DND-41 (cell line): ENCODE measurements around the gene AGAP2.
A peak's percentile ranks its signal among the peaks of the same experiment; 100 is the strongest.

Experiments
- ATAC-seq: fragments of 200-7000 bp; cut with Tn5 transposase; 3 replicates; pipeline ENCODE4 v1.9.1; 2021; ENCODE audit warnings: low read depth; ENCODE audit not compliant: insufficient read depth
- DNase-seq: peaks from one replicate; pipeline ENCODE4 v3.0.0-alpha.2; 2020
- H2AFZ ChIP-seq: 2 replicates; pipeline ENCODE4 v1.6.0; 2012; ENCODE audit warnings: low read depth, low read length
- H3K27ac ChIP-seq: 2 replicates; pipeline ENCODE4 v1.5.1; 2012; ENCODE audit warnings: low read length, inconsistent platforms
- H3K27me3 ChIP-seq: fragments of 200-600 bp; sonication (generic); 2 replicates; pipeline ENCODE4 v1.6.0; 2012; ENCODE audit warnings: low read length, mild to moderate bottlenecking, inconsistent platforms; ENCODE audit not compliant: insufficient read depth, poor library complexity
- H3K36me3 ChIP-seq: 2 replicates; pipeline ENCODE4 v1.5.1; 2012; ENCODE audit warnings: low read length, inconsistent platforms; ENCODE audit not compliant: insufficient read depth
- H3K4me1 ChIP-seq: 2 replicates; pipeline ENCODE4 v1.5.1; 2012; ENCODE audit warnings: mild to moderate bottlenecking, low read length; ENCODE audit not compliant: insufficient read depth
- H3K4me2 ChIP-seq: 2 replicates; pipeline ENCODE4 v1.6.0; 2012; ENCODE audit warnings: mild to moderate bottlenecking, moderate library complexity, low read length, inconsistent platforms; ENCODE audit not compliant: insufficient read depth
- H3K4me3 ChIP-seq, 2 experiments: fragments of 200-600 bp in 1 of 2; shearing (Covaris generic) in 1 of 2; 2 replicates each; pipeline ENCODE4 v1.5.1; 2012 to 2016; ENCODE audit warnings: inconsistent platforms in 2 of 2, low read length in 2 of 2, mild to moderate bottlenecking in 2 of 2, low read depth in 1 of 2, moderate library complexity in 1 of 2
- H3K79me2 ChIP-seq: 2 replicates; pipeline ENCODE4 v1.6.0; 2012; ENCODE audit warnings: low read length, inconsistent platforms; ENCODE audit not compliant: insufficient read depth
- H3K9ac ChIP-seq: 2 replicates; pipeline ENCODE4 v1.6.0; 2012; ENCODE audit warnings: low read depth, mild to moderate bottlenecking, inconsistent platforms, low read length, moderate library complexity
- H3K9me3 ChIP-seq: 2 replicates; pipeline ENCODE4 v1.5.1; 2012; ENCODE audit warnings: low read length, moderate library complexity, mild to moderate bottlenecking, inconsistent platforms; ENCODE audit not compliant: insufficient read depth, severe bottlenecking
- H4K20me1 ChIP-seq: 2 replicates; pipeline ENCODE4 v1.6.0; 2012; ENCODE audit warnings: low read length; ENCODE audit not compliant: insufficient read depth
- EZH2 ChIP-seq: IDR thresholded peaks from 3 replicates; pipeline ENCODE4 v1.6.1; 2012; ENCODE audit warnings: borderline replicate concordance, low read depth, mild to moderate bottlenecking, moderate library complexity, low read length, inconsistent platforms; ENCODE audit not compliant: severe bottlenecking
- TF ChIP-seq, protein P1 (sequence below): IDR thresholded peaks from 2 replicates; pipeline ENCODE4 v1.5.1; 2012; ENCODE audit warnings: borderline replicate concordance, low read length, moderate library complexity, mild to moderate bottlenecking; ENCODE audit not compliant: poor library complexity, severe bottlenecking; ENCODE audit errors: extremely low read depth

AGAP2 gene

DNA sequence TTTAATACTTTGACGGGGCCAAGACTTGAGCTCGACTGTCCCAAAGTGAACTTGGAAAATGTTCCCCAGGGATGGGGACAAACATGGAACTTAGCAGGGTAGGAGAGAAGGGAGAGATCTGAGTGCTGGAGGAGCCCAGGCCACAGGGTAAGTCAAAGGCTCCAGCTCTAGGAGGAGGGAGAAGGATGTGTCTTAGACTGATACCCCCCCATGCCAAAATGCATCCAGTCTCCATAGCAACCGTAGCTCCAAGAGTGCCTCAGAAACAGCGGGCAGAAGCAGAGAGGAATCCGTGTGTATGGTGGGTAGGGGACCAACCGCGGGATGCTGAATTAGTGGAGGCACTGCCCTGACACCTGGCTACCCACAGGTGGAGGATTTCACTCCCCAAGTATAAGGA lies 845 bp upstream of the AGAP2 start:
- Histone ChIP-seq H4K20me1 (peaks cover 21% of the 10 kb centered on the region), H3K36me3 (peaks cover 14% of the 10 kb centered on the region), H2AFZ (no peak overlapping the region), H3K27ac (no peak overlapping the region), H3K9ac (no peak overlapping the region), H3K4me1 (peaks cover 46% of the 10 kb centered on the region), H3K79me2 (peaks cover 32% of the 10 kb centered on the region), H3K4me3 (no peak overlapping the region), H3K9me3 (no peaks in the 10 kb centered on the region), H3K27me3 (no peaks in the 10 kb centered on the region), H3K4me2 (peak overlapping the region; percentile 38; the same call in 1 of the 2 replicates)
- no peak for TF ChIP-seq EZH2
- TF ChIP-seq, protein P1, sequence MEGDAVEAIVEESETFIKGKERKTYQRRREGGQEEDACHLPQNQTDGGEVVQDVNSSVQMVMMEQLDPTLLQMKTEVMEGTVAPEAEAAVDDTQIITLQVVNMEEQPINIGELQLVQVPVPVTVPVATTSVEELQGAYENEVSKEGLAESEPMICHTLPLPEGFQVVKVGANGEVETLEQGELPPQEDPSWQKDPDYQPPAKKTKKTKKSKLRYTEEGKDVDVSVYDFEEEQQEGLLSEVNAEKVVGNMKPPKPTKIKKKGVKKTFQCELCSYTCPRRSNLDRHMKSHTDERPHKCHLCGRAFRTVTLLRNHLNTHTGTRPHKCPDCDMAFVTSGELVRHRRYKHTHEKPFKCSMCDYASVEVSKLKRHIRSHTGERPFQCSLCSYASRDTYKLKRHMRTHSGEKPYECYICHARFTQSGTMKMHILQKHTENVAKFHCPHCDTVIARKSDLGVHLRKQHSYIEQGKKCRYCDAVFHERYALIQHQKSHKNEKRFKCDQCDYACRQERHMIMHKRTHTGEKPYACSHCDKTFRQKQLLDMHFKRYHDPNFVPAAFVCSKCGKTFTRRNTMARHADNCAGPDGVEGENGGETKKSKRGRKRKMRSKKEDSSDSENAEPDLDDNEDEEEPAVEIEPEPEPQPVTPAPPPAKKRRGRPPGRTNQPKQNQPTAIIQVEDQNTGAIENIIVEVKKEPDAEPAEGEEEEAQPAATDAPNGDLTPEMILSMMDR: no peak
- ATAC-seq (no peak), DNase-seq (no peak)

DNA sequence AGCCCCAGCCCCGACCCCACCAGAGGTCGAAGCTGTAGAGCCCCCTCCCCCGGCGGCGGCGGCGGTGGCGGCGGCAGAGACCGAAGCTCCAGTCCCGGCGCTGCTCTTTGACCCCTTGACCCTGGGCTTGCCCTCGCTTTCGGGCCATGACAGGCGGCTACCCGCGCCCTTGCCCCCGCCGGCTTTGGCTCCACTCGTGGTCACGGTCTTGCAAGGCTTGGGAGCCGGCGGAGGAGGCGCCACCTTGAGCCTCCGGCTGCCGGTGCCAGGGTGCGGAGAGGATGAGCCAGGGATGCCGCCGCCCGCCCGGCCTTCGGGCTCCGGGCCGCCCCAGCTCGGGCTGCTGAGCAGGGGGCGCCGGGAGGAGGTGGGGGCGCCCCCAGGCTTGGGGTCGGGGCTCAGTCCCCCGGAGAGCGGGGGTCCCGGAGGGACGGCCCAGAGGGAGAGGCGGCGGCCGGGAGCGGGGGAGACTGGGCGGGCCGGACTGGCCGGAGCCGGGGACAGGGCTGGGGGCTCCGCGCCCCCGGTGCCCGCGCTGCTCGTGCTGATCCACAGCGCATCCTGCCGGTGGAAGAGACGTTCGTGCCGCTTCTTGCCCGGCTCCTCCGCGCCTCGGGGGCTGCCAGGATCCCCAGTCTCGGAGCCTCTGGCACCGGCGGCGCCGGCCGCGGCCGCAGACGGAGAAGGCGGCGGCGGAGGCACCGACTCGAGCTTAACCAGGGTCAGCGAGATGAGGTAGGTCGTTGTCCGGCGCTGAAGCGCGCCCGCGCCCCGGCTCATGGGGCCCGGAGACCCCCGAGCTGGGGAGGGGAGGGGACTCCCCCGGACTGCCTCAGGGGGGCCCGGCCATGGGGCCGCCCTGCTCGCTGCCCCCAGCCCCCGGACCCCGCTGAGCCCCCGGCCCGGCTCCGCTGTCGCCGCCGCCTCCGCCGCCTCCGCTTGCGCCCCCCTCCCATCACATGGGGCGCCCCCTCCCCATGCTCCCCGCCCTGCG lies 778 bp downstream of the AGAP2 start:
- H3K4me3 ChIP-seq: no peak overlapping the region
- no peak for ATAC-seq
- peaks cover 21% of the 10 kb centered on the region for H4K20me1 ChIP-seq
- H3K9ac ChIP-seq: no peak overlapping the region
- H2AFZ ChIP-seq: no peak overlapping the region
- TF ChIP-seq, protein P1: no peak
- TF ChIP-seq EZH2: no peak
- H3K27ac ChIP-seq: no peak overlapping the region
- peaks cover 39% of the 10 kb centered on the region for H3K4me1 ChIP-seq
- H3K4me2 ChIP-seq: no peak overlapping the region
- no peaks in the 10 kb centered on the region for H3K9me3 ChIP-seq
- H3K27me3 ChIP-seq: no peaks in the 10 kb centered on the region
- H3K36me3 ChIP-seq: peaks cover 30% of the 10 kb centered on the region
- peaks cover 32% of the 10 kb centered on the region for H3K79me2 ChIP-seq
- DNase-seq: no peak

DNA sequence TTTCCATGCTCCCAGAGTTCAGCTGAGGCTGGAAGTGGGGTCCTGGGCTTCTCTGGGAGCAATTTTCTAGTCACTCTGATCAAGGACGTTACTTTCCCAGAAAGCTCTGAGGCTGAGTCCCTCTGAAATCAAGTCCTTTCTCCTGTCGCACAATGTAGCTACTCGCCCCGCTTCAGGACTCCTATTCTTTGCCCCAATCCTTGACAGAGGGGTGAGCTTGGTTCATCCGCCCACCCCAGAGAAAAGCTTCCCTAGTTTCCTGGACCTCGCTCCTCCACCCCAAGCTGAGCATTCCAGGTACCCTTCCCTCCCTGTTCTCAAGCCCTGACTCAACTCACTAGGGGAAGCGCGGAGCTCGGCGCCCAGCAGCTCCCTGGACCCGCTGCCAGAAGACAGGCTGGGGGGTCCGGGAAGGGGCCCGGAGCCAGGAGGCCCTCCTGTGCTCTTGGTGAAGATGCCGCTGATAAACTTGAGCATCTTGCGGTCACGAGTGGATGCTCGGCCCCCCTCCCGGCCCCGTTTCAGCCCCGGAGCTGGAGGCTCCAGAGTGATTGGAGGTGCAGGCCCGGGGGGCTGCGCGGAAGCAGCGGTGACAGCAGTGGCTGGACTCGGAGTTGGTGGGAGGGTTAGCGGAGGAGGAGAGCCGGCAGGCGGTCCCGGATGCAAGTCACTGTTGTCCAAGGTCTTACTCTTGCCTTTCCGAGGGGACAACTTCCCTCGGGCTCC lies 1.6 kb downstream of the AGAP2 start:
- H3K4me2 ChIP-seq: no peak overlapping the region
- no peak for DNase-seq
- peaks cover 21% of the 10 kb centered on the region for H4K20me1 ChIP-seq
- no peak overlapping the region for H3K9ac ChIP-seq
- no peak overlapping the region for H3K4me3 ChIP-seq
- H3K27me3 ChIP-seq: no peaks in the 10 kb centered on the region
- no peaks in the 10 kb centered on the region for H3K9me3 ChIP-seq
- H3K27ac ChIP-seq: no peak overlapping the region
- TF ChIP-seq, protein P1: no peak
- no peak for TF ChIP-seq EZH2
- H3K4me1 ChIP-seq: peaks cover 31% of the 10 kb centered on the region
- peaks cover 32% of the 10 kb centered on the region for H3K79me2 ChIP-seq
- no peak for ATAC-seq
- peaks cover 39% of the 10 kb centered on the region for H3K36me3 ChIP-seq
- H2AFZ ChIP-seq: no peak overlapping the region
